ENCODE measurements around the gene LRP6. TPM values are rescaled to one million over a fixed set of nuclear protein-coding genes. Genes with fewer than 3 reads are reported as not detected.

LRP6 gene
- total and polyA plus RNA-seq, 2 experiments from 2014 or later: 17.5 to 42.4 TPM

GRCh38 chr12:12217018-12217359 is 49.9 kb downstream of the LRP6 start:
- no peak overlapping the region for H3K4me3 ChIP-seq
- no peaks in the 10 kb centered on the region for H3K9me3 ChIP-seq (ENCODE audit: low read depth)
- no peak for DNase-seq (ENCODE audit: low spot score)
- peaks cover 15% of the 10 kb centered on the region for H3K4me1 ChIP-seq (ENCODE audit: insufficient read depth)
- peaks cover 56% of the 10 kb centered on the region for H4K20me1 ChIP-seq (ENCODE audit: insufficient read depth, poor library complexity, severe bottlenecking)
- H3K4me2 ChIP-seq: no peak overlapping the region
- H3K9me2 ChIP-seq (replicated peaks; ENCODE audit: insufficient read depth): no peaks in the 10 kb centered on the region
- no peak overlapping the region for H3K27ac ChIP-seq
- 88% methylated on average over 5 of the region's 5 CpGs for WGBS (ENCODE audit: low lambda C conversion rate, missing lambda C conversion rate)
- TF ChIP-seq EZH2 (IDR thresholded peaks at IDR 0.05; ENCODE audit: borderline replicate concordance) (no peak), EZH2phosphoT487 (IDR thresholded peaks at IDR 0.05; ENCODE audit: low read depth, severe bottlenecking, unreplicated experiment) (no peak)
- TF ChIP-seq, protein P1, sequence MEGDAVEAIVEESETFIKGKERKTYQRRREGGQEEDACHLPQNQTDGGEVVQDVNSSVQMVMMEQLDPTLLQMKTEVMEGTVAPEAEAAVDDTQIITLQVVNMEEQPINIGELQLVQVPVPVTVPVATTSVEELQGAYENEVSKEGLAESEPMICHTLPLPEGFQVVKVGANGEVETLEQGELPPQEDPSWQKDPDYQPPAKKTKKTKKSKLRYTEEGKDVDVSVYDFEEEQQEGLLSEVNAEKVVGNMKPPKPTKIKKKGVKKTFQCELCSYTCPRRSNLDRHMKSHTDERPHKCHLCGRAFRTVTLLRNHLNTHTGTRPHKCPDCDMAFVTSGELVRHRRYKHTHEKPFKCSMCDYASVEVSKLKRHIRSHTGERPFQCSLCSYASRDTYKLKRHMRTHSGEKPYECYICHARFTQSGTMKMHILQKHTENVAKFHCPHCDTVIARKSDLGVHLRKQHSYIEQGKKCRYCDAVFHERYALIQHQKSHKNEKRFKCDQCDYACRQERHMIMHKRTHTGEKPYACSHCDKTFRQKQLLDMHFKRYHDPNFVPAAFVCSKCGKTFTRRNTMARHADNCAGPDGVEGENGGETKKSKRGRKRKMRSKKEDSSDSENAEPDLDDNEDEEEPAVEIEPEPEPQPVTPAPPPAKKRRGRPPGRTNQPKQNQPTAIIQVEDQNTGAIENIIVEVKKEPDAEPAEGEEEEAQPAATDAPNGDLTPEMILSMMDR (IDR thresholded peaks at IDR 0.05; ENCODE audit: poor library complexity): no peak
- H3K36me3 ChIP-seq (replicated peaks; ENCODE audit: insufficient read depth, low read depth): no peaks in the 10 kb centered on the region
- H3K79me2 ChIP-seq: peaks cover 98% of the 10 kb centered on the region
- no peak overlapping the region for H2AFZ ChIP-seq
- H3K27me3 ChIP-seq: no peaks in the 10 kb centered on the region

DNA sequence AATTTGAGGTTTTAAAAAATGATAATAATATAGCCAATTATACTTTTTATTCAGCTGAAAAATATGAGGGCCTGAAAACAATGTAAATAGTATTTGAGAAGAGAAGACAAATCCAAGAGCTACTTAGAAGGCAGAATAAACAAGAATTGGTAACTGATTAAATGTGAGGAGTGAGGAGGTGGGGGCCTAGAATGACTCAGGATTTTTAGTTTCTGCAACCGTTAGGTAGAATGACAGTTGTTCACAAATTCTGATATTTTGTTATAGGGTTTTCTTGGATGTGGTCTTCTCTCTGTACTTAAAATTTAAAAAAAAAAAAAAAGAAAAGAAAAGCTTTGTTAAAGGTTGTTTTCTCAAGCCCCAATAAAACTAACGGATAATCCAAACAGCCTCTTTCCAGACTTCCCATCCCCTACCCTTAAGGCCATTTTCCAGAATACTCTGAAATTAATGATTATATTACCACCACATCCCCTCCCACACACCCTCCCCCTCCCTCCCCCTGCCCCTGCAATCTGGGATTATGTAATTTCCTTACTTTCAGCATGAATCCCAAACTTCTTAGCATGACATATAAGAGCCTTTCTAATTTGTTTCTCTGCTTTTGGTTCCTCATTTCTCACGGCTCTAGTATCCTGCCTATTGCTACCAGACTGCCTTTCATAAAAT is 50.4 kb downstream of the LRP6 start:
- H3K4me1 ChIP-seq (ENCODE audit: insufficient read depth): peaks cover 15% of the 10 kb centered on the region
- H4K20me1 ChIP-seq (ENCODE audit: insufficient read depth, poor library complexity, severe bottlenecking): peaks cover 52% of the 10 kb centered on the region
- H3K79me2 ChIP-seq: peaks cover 98% of the 10 kb centered on the region
- DNase-seq (ENCODE audit: low spot score): no peak
- H3K36me3 ChIP-seq (replicated peaks; ENCODE audit: insufficient read depth, low read depth): no peaks in the 10 kb centered on the region
- no peaks in the 10 kb centered on the region for H3K27me3 ChIP-seq
- WGBS (ENCODE audit: low lambda C conversion rate, missing lambda C conversion rate): 54% methylated on average over 3 of the region's 3 CpGs
- no peaks in the 10 kb centered on the region for H3K9me2 ChIP-seq (replicated peaks; ENCODE audit: insufficient read depth)
- H3K4me2 ChIP-seq: no peak overlapping the region
- H3K27ac ChIP-seq: no peak overlapping the region
- H2AFZ ChIP-seq: no peak overlapping the region
- TF ChIP-seq, protein P1 (IDR thresholded peaks at IDR 0.05; ENCODE audit: poor library complexity): no peak
- TF ChIP-seq EZH2phosphoT487 (IDR thresholded peaks at IDR 0.05; ENCODE audit: low read depth, severe bottlenecking, unreplicated experiment) (no peak), EZH2 (IDR thresholded peaks at IDR 0.05; ENCODE audit: borderline replicate concordance) (no peak)
- no peak overlapping the region for H3K4me3 ChIP-seq
- H3K9me3 ChIP-seq (ENCODE audit: low read depth): no peaks in the 10 kb centered on the region

GRCh38 chr12:12214635-12215131 is 52.2 kb downstream of the LRP6 start:
- Histone ChIP-seq H3K4me1 (ENCODE audit: insufficient read depth) (peaks cover 8% of the 10 kb centered on the region), H3K9me2 (replicated peaks; ENCODE audit: insufficient read depth) (no peaks in the 10 kb centered on the region), H3K27me3 (no peaks in the 10 kb centered on the region), H3K79me2 (peaks cover 96% of the 10 kb centered on the region), H2AFZ (no peak overlapping the region), H3K4me2 (no peak overlapping the region), H4K20me1 (ENCODE audit: insufficient read depth, poor library complexity, severe bottlenecking) (peaks cover 43% of the 10 kb centered on the region), H3K9me3 (ENCODE audit: low read depth) (no peaks in the 10 kb centered on the region), H3K4me3 (no peak overlapping the region), H3K27ac (no peak overlapping the region), H3K36me3 (replicated peaks; ENCODE audit: insufficient read depth, low read depth) (no peaks in the 10 kb centered on the region)
- DNase-seq (ENCODE audit: low spot score): no peak
- 55% methylated on average over 3 of the region's 3 CpGs for WGBS (ENCODE audit: low lambda C conversion rate, missing lambda C conversion rate)
- TF ChIP-seq EZH2 (IDR thresholded peaks at IDR 0.05; ENCODE audit: borderline replicate concordance): no peak
- TF ChIP-seq, protein P1 (IDR thresholded peaks at IDR 0.05; ENCODE audit: poor library complexity): no peak
- no peak for TF ChIP-seq EZH2phosphoT487 (IDR thresholded peaks at IDR 0.05; ENCODE audit: low read depth, severe bottlenecking, unreplicated experiment)

All from hepatocyte (in vitro differentiated cells).